SU-DHL-6 (cell line): ENCODE measurements around the gene PGAP6.

Experiments
- H2AFZ ChIP-seq: fragments of 200-600 bp; sonication (generic); 2 replicates; pipeline ENCODE4 v1.6.1; 2014; ENCODE audit warnings: low read depth, mild to moderate bottlenecking, moderate library complexity, mixed read lengths, antibody characterized with exemption, low read length; ENCODE audit not compliant: severe bottlenecking
- H3F3A ChIP-seq: fragments of 200-600 bp; shearing (Covaris generic); 2 replicates; pipeline ENCODE4 v1.6.0; 2016; ENCODE audit warnings: antibody characterized with exemption, mild to moderate bottlenecking; ENCODE audit not compliant: insufficient read depth
- H3K27ac ChIP-seq: fragments of 200-600 bp; sonication (generic); 2 replicates; pipeline ENCODE4 v1.5.1; 2016; ENCODE audit warnings: low read depth, mild to moderate bottlenecking, low read length, moderate library complexity, mixed read lengths
- H3K27me3 ChIP-seq: fragments of 200-600 bp; sonication (generic), shearing (Covaris generic); 2 replicates; pipeline ENCODE4 v1.6.0; 2014; ENCODE audit warnings: mild to moderate bottlenecking, low read length
- H3K36me3 ChIP-seq: fragments of 200-600 bp; sonication (generic); 2 replicates; pipeline ENCODE4 v1.6.1; 2014; ENCODE audit warnings: mild to moderate bottlenecking, low read length, mixed read lengths
- H3K4me2 ChIP-seq: fragments of 300-600, 200-600 bp; shearing (Covaris generic), sonication (generic); 2 replicates; pipeline ENCODE4 v1.6.0; 2014; ENCODE audit warnings: low read length, low read depth, mild to moderate bottlenecking; ENCODE audit not compliant: poor library complexity, severe bottlenecking
- H3K4me3 ChIP-seq: fragments of 200-600 bp; sonication (generic); 2 replicates; pipeline ENCODE4 v1.5.1; 2014; ENCODE audit warnings: antibody characterized with exemption, low read length, mild to moderate bottlenecking, mixed read lengths; ENCODE audit not compliant: insufficient read depth, poor library complexity, severe bottlenecking
- H3K79me2 ChIP-seq: fragments of 200-600 bp; sonication (generic); 2 replicates; pipeline ENCODE4 v1.6.1; 2014; ENCODE audit warnings: mild to moderate bottlenecking, low read length, moderate library complexity; ENCODE audit not compliant: insufficient read depth
- H3K9ac ChIP-seq: fragments of 200-600 bp; sonication (generic); 2 replicates; pipeline ENCODE4 v1.7.0; 2014; ENCODE audit warnings: mild to moderate bottlenecking, low read length
- H3K9me2 ChIP-seq: fragments of 200-600 bp; sonication (generic); replicated peaks from 2 replicates; pipeline ENCODE4 v1.6.1; 2014; ENCODE audit warnings: low read length; ENCODE audit not compliant: insufficient read depth
- H3K9me3 ChIP-seq: fragments of 200-600 bp; sonication (generic); 2 replicates; pipeline ENCODE4 v1.6.1; 2014; ENCODE audit warnings: low read length, mixed read lengths; ENCODE audit not compliant: insufficient read depth
- H4K20me1 ChIP-seq: fragments of 200-600 bp; sonication (generic); 2 replicates; pipeline ENCODE4 v1.6.1; 2014; ENCODE audit warnings: low read depth, mild to moderate bottlenecking, antibody characterized with exemption, low read length, moderate library complexity, mixed read lengths
- EZH2phosphoT487 ChIP-seq: fragments of 200-600 bp; sonication (generic), shearing (Covaris generic); conservative IDR thresholded peaks from 2 replicates; pipeline ENCODE4 v1.6.1; 2018; ENCODE audit warnings: mild to moderate bottlenecking, antibody characterized with exemption, low read length, moderate library complexity, mixed read lengths
- TF ChIP-seq, protein P1 (sequence below): fragments of 200-600 bp; sonication (generic); IDR thresholded peaks from one replicate; pipeline ENCODE4 v1.5.1; 2017; ENCODE audit warnings: antibody characterized with exemption, mild to moderate bottlenecking, low read length, moderate library complexity; ENCODE audit not compliant: insufficient read depth, poor library complexity, severe bottlenecking

The PGAP6 gene

DNA sequence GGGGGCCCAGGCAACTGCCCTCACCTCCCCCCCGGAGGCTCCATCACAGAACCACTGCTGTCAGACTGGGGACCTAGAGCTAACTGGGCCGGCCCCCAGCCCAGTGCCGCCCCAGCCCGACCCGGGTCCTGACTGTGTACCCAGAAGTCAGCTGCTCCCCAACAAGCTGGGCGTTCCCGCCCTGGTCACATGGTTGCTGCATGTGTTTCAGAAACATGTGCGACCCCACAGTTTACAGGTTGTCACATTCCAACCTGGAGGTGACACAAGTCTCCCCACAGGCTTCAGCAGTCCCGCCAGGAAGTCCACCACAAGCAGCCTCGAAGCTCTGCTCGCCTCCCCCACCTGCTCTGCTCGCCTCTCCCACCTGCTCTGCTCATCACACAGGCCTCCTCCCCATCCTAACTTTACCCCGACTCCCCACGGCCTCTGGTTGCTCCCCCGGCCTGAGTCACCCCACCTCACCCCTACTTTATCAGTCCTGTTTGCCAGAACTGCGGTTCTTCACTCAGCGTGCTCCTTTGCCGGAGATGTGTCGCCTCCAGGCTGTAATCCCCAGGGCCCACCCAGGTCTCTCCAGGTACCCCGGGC lies 12.4 kb downstream of the PGAP6 start:
- Histone ChIP-seq H3K27me3 (no peaks in the 10 kb centered on the region), H3K9ac (no peak overlapping the region), H4K20me1 (no peaks in the 10 kb centered on the region), H2AFZ (no peak overlapping the region), H3K4me2 (no peak overlapping the region), H3K9me2 (no peaks in the 10 kb centered on the region), H3K79me2 (no peaks in the 10 kb centered on the region), H3K36me3 (no peaks in the 10 kb centered on the region), H3K4me3 (no peak overlapping the region), H3F3A (0 out of 2 replicates have a peak, but pooled peaks cover 4% of the 10 kb centered on the region), H3K27ac (no peak overlapping the region), H3K9me3 (no peaks in the 10 kb centered on the region)
- TF ChIP-seq, protein P1, sequence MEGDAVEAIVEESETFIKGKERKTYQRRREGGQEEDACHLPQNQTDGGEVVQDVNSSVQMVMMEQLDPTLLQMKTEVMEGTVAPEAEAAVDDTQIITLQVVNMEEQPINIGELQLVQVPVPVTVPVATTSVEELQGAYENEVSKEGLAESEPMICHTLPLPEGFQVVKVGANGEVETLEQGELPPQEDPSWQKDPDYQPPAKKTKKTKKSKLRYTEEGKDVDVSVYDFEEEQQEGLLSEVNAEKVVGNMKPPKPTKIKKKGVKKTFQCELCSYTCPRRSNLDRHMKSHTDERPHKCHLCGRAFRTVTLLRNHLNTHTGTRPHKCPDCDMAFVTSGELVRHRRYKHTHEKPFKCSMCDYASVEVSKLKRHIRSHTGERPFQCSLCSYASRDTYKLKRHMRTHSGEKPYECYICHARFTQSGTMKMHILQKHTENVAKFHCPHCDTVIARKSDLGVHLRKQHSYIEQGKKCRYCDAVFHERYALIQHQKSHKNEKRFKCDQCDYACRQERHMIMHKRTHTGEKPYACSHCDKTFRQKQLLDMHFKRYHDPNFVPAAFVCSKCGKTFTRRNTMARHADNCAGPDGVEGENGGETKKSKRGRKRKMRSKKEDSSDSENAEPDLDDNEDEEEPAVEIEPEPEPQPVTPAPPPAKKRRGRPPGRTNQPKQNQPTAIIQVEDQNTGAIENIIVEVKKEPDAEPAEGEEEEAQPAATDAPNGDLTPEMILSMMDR = no peak
- no peak for TF ChIP-seq EZH2phosphoT487

DNA sequence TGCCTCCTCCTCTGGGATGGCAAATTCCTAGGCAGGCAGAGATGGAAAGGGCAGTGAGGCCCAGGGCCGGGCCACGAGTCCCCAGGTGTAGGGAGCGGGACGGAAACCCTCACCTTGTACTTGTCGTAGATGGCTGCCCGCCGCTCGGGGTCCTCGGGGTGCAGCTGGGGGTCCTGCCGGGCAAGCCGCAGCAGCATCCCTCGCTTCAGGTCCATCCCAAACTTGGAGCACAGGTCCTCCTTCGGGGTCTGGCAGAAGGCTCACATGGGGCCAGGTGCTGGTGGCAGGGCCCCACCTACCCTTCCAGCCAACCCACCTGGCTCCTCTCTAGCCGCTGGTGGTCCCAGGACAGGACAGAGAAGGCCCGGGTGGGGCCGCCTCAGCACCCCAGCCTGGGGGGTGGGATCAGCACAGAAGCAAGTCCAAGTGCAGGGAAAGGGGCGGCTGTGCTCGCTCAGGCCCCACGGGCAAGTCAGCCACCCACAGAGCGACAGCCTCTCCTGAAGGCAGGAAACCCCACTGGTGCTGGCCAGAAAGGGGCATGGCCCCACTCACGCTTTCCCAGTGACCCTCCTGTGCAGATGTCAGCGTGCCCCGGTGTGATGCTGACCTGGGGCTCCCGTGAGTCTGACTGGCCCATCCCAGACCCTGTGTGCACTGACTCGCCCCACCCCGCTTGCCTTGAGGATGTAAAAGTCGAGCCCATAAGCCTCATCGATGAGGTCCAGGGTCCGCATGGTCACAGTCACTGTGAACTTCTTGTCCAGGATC lies 13.2 kb downstream of the PGAP6 start:
- Histone ChIP-seq H3K9me3 (no peaks in the 10 kb centered on the region), H3K36me3 (no peaks in the 10 kb centered on the region), H3K9me2 (no peaks in the 10 kb centered on the region), H3K4me3 (no peak overlapping the region), H3F3A (0 out of 2 replicates have a peak, but pooled peaks cover 4% of the 10 kb centered on the region), H2AFZ (no peak overlapping the region), H3K27me3 (no peaks in the 10 kb centered on the region), H3K9ac (no peak overlapping the region), H4K20me1 (no peaks in the 10 kb centered on the region), H3K79me2 (no peaks in the 10 kb centered on the region), H3K27ac (no peak overlapping the region), H3K4me2 (no peak overlapping the region)
- no peak for TF ChIP-seq EZH2phosphoT487
- TF ChIP-seq, protein P1 = no peak

DNA sequence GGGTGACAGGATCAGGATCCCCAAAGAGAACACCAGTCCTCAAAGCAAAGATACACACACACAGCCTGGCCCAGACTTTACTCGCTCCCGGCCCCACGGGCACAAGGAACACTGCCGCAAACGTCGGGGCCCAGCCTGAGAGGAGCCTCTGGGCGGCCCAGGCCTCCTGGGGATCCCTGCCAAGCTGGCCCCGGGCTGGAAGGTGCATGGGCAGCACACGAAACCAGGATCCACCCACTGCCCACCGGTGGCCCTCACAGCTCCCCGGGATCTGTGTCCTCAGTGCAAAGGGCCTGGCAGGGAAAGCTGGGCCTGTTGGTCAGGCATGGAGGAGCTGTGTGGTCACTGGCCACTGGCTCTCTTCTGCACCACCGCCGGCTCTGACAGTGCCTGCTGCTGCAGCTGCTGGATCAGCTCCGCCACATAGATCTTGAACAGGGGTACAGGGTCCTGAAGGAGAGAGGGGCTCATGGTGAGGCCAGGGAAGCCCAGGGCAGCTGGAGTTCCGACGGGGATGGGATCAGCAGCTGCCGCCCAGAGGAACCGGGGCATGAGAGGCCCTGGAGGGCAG lies 14.4 kb downstream of the PGAP6 start:
- Histone ChIP-seq H3K27ac (no peak overlapping the region), H3K4me2 (no peak overlapping the region), H4K20me1 (no peaks in the 10 kb centered on the region), H3K9me3 (no peaks in the 10 kb centered on the region), H3F3A (0 out of 2 replicates have a peak, but pooled peaks cover 4% of the 10 kb centered on the region), H2AFZ (no peak overlapping the region), H3K27me3 (no peaks in the 10 kb centered on the region), H3K9me2 (no peaks in the 10 kb centered on the region), H3K4me3 (no peak overlapping the region), H3K36me3 (no peaks in the 10 kb centered on the region), H3K9ac (no peak overlapping the region), H3K79me2 (no peaks in the 10 kb centered on the region)
- no peak for TF ChIP-seq EZH2phosphoT487
- TF ChIP-seq, protein P1 = no peak
